PFSK-1 (cell line): ENCODE measurements around the gene THNSL1.

Experiments used
- FOXP2 ChIP-seq: optimal IDR thresholded peaks from 2 replicates; pipeline ENCODE3; 2011; ENCODE audit warnings: borderline replicate concordance, control low read depth, inconsistent platforms; ENCODE audit not compliant: insufficient read depth; ENCODE audit errors: extremely low read length, extremely low read depth
- POLR2AphosphoS5 ChIP-seq: IDR thresholded peaks from 2 replicates; pipeline ENCODE4 v1.6.1; 2012; ENCODE audit warnings: low read depth, mild to moderate bottlenecking, control low read depth, low read length, moderate library complexity
- REST ChIP-seq, 2 experiments: IDR thresholded peaks; 2 replicates each; pipeline versions ENCODE4 v1.6.1 to v1.8.0; 2011 to 2012; ENCODE audit warnings: low read depth in 2 of 2, low read length in 2 of 2, control low read depth in 1 of 2, inconsistent platforms in 1 of 2, mild to moderate bottlenecking in 1 of 2, moderate library complexity in 1 of 2; ENCODE audit not compliant: insufficient read depth in 1 of 2
- SIN3A ChIP-seq: IDR thresholded peaks from 2 replicates; pipeline ENCODE4 v1.6.1; 2012; ENCODE audit warnings: mild to moderate bottlenecking, low read length, moderate library complexity, borderline replicate concordance; ENCODE audit not compliant: insufficient read depth
- TAF1 ChIP-seq: IDR thresholded peaks from 2 replicates; pipeline ENCODE4 v1.6.1; 2012; ENCODE audit warnings: low read length, control low read depth, borderline replicate concordance; ENCODE audit not compliant: insufficient read depth

THNSL1 gene

GRCh38 chr10:25065761-25066476 is 49.5 kb downstream of the THNSL1 start:
- TF ChIP-seq POLR2AphosphoS5 (no peak), SIN3A (no peak), TAF1 (no peak), REST (IDR thresholded peaks at IDR 0.05; ENCODE audit: insufficient read depth in 1 of 2, low read depth in 2 of 2, low read length in 2 of 2) (no peak), FOXP2 (no peak)

- TF ChIP-seq POLR2AphosphoS5, result no peak
- TF ChIP-seq SIN3A, result no peak
- no peak for TF ChIP-seq TAF1
- TF ChIP-seq FOXP2, result no peak
- no peak for TF ChIP-seq REST (IDR thresholded peaks at IDR 0.05; ENCODE audit: insufficient read depth in 1 of 2, low read depth in 2 of 2, low read length in 2 of 2)
These were observed 52.0 kb downstream of the THNSL1 start for GRCh38 chr10:25068152-25069058.

- no peak for TF ChIP-seq SIN3A
- no peak for TF ChIP-seq FOXP2
- no peak for TF ChIP-seq POLR2AphosphoS5
- no peak for TF ChIP-seq TAF1
- TF ChIP-seq REST (IDR thresholded peaks at IDR 0.05; ENCODE audit: insufficient read depth in 1 of 2, low read depth in 2 of 2, low read length in 2 of 2), result no peak
These were observed 54.8 kb downstream of the THNSL1 start for GRCh38 chr10:25071227-25071626.

- TF ChIP-seq FOXP2 (no peak), SIN3A (no peak), POLR2AphosphoS5 (no peak), REST (IDR thresholded peaks at IDR 0.05; ENCODE audit: insufficient read depth in 1 of 2, low read depth in 2 of 2, low read length in 2 of 2) (no peak)
These were observed 56.4 kb downstream of the THNSL1 start for GRCh38 chr10:25072786-25073185.
